ENCODE data around the gene UBE2I. TPM values are rescaled to one million over a fixed set of nuclear protein-coding genes. Genes with fewer than 3 reads are reported as not detected.
"Not testable (repeated sequence)": the region's sequence is repeated elsewhere in the genome, so short reads cannot be mapped to it uniquely, and the experiment has no call there.

UBE2I gene
- total and polyA plus RNA-seq, 9 donors, result 30.0 to 114 (median 106) TPM

DNA sequence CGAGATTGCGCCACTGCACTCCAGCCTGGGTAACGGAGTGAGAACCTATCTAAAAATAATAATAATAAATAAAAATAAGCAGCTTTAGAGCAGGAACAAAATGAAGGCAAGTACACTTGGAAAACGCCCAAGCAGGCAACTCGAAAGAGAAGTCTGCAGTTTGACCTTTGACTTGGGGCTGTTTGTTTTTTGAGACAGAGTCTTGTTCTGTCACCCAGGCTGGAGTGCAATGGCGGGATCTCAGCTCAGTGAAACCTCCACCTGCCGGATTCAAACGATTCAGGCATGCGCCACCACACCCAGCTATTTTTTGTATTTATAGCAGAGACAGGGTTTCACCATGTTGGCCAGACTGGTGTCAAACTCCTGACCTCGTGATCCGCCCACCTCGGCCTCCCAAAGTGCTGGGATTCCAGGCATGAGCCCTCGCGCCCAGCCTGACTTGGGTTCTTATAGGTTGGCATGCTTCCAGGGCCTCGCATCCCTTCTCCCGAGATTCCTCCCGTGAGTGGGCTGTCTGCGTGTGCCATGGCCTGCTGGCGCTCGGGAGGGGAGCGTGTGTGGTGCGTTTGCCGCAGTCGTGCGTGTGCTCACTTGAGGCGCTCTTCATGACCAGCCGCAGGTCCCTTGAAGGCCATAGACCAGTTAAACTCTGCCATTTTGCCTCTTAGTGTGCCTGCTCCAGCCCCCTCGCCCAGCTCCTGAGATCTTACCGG lies 18.4 kb upstream of the UBE2I start:
- no peaks in the 10 kb centered on the region for H3K9me3 ChIP-seq (replicated peaks; ENCODE audit: control insufficient read depth, low read depth, low read length)
- 48% methylated on average over 24 of the region's 29 CpGs for WGBS (ENCODE audit: insufficient coverage)
- H3K27me3 ChIP-seq (ENCODE audit: control insufficient read depth, insufficient read depth, low read length), result peaks cover 85% of the 10 kb centered on the region
- H3K36me3 ChIP-seq (ENCODE audit: control insufficient read depth, insufficient read depth, low read length), result no peaks in the 10 kb centered on the region
- H3K4me1 ChIP-seq (ENCODE audit: control insufficient read depth, insufficient read depth, low read length), result peaks cover 28% of the 10 kb centered on the region
- DNase-seq, result no peak
- H3K27ac ChIP-seq (ENCODE audit: low read length), result no peak overlapping the region
- H3K4me3 ChIP-seq (ENCODE audit: low read length), result no peak overlapping the region

DNA sequence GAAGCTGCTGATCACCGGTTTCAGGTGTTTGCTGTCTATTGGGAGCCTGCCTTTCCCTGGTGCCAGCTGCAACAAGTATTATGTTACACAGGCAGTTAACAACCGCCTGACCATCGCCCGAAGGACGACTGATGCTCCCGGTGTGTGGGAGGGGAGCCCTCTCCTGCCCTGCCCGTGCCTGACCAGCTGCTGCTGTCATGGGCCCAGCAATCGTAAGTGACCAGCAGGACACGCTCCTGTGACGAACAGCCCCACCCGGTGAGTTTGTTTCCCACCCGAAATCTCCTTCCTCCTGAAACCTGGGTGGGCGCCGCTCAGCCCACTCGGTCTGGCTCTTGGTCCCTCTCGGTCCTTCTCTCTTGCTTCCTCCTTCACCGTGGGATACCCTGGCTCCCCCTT lies 17.9 kb upstream of the UBE2I start:
- Histone ChIP-seq H3K9me3 (replicated peaks; ENCODE audit: control insufficient read depth, low read depth, low read length) (no peaks in the 10 kb centered on the region), H3K27me3 (ENCODE audit: control insufficient read depth, insufficient read depth, low read length) (peaks cover 81% of the 10 kb centered on the region), H3K27ac (ENCODE audit: low read length) (no peak overlapping the region), H3K4me3 (ENCODE audit: low read length) (no peak overlapping the region), H3K4me1 (ENCODE audit: control insufficient read depth, insufficient read depth, low read length) (peaks cover 28% of the 10 kb centered on the region), H3K36me3 (ENCODE audit: control insufficient read depth, insufficient read depth, low read length) (no peaks in the 10 kb centered on the region)
- DNase-seq, result no peak
- 36% methylated on average over 17 of the region's 17 CpGs for WGBS (ENCODE audit: insufficient coverage)

DNA sequence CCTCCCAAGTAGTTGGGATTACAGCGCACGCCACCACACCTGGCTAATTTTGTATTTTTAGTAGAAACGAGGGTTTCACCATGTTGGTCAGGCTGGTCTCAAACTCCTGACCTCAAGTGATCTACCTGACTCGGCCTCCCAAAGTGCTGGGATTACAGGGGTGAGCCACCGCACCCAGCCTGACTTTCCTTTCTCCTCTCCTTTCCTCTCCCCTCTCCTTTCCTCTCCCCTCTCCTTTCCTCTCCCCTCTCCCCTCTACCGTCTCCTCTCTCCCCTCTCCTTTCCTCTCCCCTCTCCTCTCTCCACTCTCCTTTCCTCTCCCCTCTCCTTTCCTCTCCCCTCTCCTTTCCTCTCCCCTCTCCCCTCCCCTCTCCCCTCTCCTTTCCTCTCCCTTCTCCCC lies 17.2 kb upstream of the UBE2I start:
- H3K4me3 ChIP-seq (ENCODE audit: low read length); H3K36me3 ChIP-seq (ENCODE audit: control insufficient read depth, insufficient read depth, low read length); H3K9me3 ChIP-seq (replicated peaks; ENCODE audit: control insufficient read depth, low read depth, low read length); H3K27ac ChIP-seq (ENCODE audit: low read length); DNase-seq: not testable (repeated sequence)
- peaks cover 28% of the 10 kb centered on the region for H3K4me1 ChIP-seq (ENCODE audit: control insufficient read depth, insufficient read depth, low read length)
- WGBS (ENCODE audit: insufficient coverage), result 70% methylated on average over 2 of the region's 6 CpGs
- H3K27me3 ChIP-seq (ENCODE audit: control insufficient read depth, insufficient read depth, low read length), result peaks cover 77% of the 10 kb centered on the region

DNA sequence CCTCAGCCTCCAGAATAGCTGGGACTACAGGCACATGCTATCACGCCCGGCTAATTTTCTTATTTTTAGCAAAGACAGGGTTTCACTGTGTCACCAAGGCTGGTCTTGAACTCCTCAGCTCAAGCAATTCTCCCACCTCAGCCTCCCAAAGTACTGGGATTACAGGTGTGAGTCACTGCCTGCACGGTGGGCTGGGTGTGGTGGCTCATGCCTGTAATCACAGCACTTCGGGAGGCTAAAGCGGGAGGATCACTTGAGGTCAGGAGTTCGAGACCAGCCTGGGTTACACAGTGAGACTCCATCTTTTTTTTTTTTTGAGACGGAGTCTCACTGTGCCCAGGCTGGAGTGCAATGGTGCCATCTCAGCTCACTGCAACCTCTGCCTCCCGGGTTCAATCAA lies 16.6 kb upstream of the UBE2I start:
- H3K4me3 ChIP-seq (ENCODE audit: low read length); H3K27ac ChIP-seq (ENCODE audit: low read length); H3K36me3 ChIP-seq (ENCODE audit: control insufficient read depth, insufficient read depth, low read length); H3K9me3 ChIP-seq (replicated peaks; ENCODE audit: control insufficient read depth, low read depth, low read length); DNase-seq: not testable (repeated sequence)
- Histone ChIP-seq H3K4me1 (ENCODE audit: control insufficient read depth, insufficient read depth, low read length) (peaks cover 27% of the 10 kb centered on the region), H3K27me3 (ENCODE audit: control insufficient read depth, insufficient read depth, low read length) (peaks cover 71% of the 10 kb centered on the region)
- 77% methylated on average over 5 of the region's 8 CpGs for WGBS (ENCODE audit: insufficient coverage)

DNA sequence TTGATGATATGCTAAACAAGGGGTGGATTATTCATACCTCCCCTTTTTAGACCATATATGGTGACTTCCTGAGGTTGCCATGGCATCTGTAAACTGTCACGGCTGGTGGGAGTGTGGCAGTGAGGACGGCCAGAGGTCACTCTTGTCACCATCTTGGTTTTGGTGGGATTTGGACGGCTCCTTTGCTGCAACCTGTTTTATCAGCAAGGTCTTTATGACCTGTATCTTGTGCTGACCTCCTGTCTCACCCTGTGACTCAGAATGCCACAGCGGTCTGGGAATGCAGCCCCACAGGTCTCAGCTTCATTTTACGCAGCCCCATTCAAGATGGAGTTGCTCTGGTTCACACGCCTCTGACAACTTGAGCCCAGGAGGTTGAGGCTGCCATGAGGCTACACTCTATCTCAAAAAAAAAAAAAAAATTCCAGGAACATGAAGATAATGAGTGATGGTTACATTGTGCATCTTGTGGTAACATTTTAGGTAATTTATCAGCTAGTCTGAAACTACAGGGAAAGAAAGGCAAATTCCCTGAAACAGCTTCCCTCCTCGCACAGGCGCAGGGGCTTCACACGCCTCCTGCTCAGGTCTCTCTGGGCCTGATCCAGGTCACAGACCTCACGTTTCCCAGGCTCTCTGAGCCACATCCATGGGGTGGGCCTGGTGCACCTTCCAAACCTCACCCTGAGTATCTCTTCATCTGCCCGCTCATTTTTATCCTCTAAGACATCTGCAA lies 15.3 kb upstream of the UBE2I start:
- no peaks in the 10 kb centered on the region for H3K36me3 ChIP-seq (ENCODE audit: control insufficient read depth, insufficient read depth, low read length)
- DNase-seq, result no peak
- WGBS (ENCODE audit: insufficient coverage), result 51% methylated on average over 7 of the region's 11 CpGs
- no peak overlapping the region for H3K27ac ChIP-seq (ENCODE audit: low read length)
- no peaks in the 10 kb centered on the region for H3K9me3 ChIP-seq (replicated peaks; ENCODE audit: control insufficient read depth, low read depth, low read length)
- peaks cover 67% of the 10 kb centered on the region for H3K27me3 ChIP-seq (ENCODE audit: control insufficient read depth, insufficient read depth, low read length)
- peaks cover 19% of the 10 kb centered on the region for H3K4me1 ChIP-seq (ENCODE audit: control insufficient read depth, insufficient read depth, low read length)
- no peak overlapping the region for H3K4me3 ChIP-seq (ENCODE audit: low read length)

DNA sequence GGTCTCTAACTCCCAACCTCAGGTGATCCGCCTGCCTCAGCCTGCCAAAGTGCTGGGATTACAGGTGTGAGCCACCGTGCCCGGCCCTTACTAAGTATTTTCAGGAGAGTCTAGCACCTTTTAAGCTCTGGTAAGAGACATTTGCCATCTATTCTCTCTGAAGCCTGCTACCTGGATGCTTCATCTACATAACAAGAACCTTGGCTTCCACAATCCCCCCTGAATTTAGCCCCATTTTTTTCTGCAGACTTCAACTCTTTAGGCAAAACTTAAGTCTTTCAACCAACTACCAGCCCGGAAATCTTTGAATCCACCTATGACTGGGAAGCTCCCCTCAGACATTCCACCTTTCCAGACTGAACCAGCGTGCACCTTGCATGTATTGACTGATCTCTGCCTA lies 14.0 kb upstream of the UBE2I start:
- Histone ChIP-seq H3K27me3 (ENCODE audit: control insufficient read depth, insufficient read depth, low read length) (peaks cover 67% of the 10 kb centered on the region), H3K36me3 (ENCODE audit: control insufficient read depth, insufficient read depth, low read length) (no peaks in the 10 kb centered on the region), H3K27ac (ENCODE audit: low read length) (no peak overlapping the region), H3K4me1 (ENCODE audit: control insufficient read depth, insufficient read depth, low read length) (peaks cover 11% of the 10 kb centered on the region), H3K9me3 (replicated peaks; ENCODE audit: control insufficient read depth, low read depth, low read length) (no peaks in the 10 kb centered on the region), H3K4me3 (ENCODE audit: low read length) (no peak overlapping the region)
- 31% methylated on average over 4 of the region's 5 CpGs for WGBS (ENCODE audit: insufficient coverage)
- DNase-seq, result no peak

DNA sequence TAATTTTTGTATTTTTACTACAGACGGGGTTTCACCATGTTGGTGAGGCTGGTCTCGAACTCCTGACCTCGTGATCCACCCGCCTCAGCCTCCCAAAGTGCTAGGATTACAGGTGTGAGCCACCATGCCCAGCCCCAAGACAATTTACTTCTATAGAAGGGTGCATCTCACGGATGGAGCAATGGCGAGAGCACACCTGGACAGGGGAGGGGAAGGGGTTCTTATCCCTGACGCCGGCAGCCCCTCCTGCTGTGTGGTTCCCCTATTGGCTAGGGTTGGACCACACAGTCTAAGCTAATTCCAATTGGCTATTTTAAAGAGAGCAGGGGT lies 12.8 kb upstream of the UBE2I start:
- H3K27me3 ChIP-seq (ENCODE audit: control insufficient read depth, insufficient read depth, low read length), result peaks cover 67% of the 10 kb centered on the region
- WGBS (ENCODE audit: insufficient coverage), result 83% methylated on average over 5 of the region's 8 CpGs
- H3K27ac ChIP-seq (ENCODE audit: low read length); H3K36me3 ChIP-seq (ENCODE audit: control insufficient read depth, insufficient read depth, low read length); DNase-seq; H3K9me3 ChIP-seq (replicated peaks; ENCODE audit: control insufficient read depth, low read depth, low read length); H3K4me1 ChIP-seq (ENCODE audit: control insufficient read depth, insufficient read depth, low read length); H3K4me3 ChIP-seq (ENCODE audit: low read length): not testable (repeated sequence)

DNA sequence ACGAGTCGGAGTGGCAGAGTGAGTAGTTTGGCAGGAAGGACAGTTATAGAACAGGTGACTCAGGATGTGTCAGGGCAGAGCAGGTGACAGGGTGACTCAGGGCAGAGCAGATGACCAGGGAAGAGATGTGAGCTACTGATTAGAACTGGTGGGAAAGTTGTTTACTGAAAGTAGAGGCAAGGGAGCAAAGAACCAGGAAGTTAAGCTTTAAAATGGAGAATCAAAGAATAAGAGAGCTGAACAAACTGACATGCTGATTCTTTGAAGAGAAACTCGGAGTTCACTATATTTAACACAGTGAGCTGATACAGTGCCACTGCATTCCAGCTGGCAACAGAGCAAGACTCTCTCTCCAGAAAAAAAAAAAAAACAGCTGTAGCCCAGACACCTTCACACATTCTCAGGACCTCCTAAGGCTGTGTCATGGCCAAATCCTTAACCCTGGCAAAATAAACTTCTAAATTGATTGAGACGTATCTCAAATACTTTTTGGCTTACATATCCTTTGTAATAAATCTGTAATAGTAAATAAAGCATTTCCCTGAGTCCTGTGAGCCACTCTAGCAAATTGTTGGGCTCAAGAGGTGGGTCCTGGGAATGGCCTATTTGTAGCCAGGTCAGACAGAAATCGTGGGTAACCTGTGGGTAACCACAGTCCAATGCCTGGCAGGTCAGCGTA lies 12.3 kb upstream of the UBE2I start:
- Histone ChIP-seq H3K4me3 (ENCODE audit: low read length) (no peak overlapping the region), H3K4me1 (ENCODE audit: control insufficient read depth, insufficient read depth, low read length) (peaks cover 6% of the 10 kb centered on the region), H3K27ac (ENCODE audit: low read length) (no peak overlapping the region), H3K27me3 (ENCODE audit: control insufficient read depth, insufficient read depth, low read length) (peaks cover 65% of the 10 kb centered on the region), H3K36me3 (ENCODE audit: control insufficient read depth, insufficient read depth, low read length) (no peaks in the 10 kb centered on the region), H3K9me3 (replicated peaks; ENCODE audit: control insufficient read depth, low read depth, low read length) (no peaks in the 10 kb centered on the region)
- 76% methylated on average over 4 of the region's 6 CpGs for WGBS (ENCODE audit: insufficient coverage)
- DNase-seq, result no peak

DNA sequence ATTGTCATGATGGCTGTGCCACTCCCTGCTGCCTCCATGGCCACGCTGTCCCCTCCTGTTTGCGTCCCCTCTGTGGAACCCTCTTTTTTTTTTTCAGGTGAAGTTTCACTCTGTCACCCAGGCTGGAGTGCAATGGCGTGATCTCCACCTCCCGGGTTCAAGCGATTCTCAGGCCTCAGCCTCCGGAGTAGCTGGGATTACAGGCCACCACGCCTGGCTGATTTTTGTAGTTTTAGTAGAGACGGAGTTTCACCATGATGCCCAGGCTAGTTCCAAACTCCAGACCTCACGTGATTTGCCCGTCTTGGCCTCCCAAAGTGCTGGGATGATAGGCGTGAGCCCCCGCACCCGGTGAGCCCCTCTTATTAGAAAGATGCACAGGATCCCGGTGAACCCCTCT lies 11.0 kb upstream of the UBE2I start:
- 87% methylated on average over 13 of the region's 14 CpGs for WGBS (ENCODE audit: insufficient coverage)
- no peak overlapping the region for H3K4me3 ChIP-seq (ENCODE audit: low read length)
- no peak overlapping the region for H3K27ac ChIP-seq (ENCODE audit: low read length)
- H3K9me3 ChIP-seq (replicated peaks; ENCODE audit: control insufficient read depth, low read depth, low read length), result no peaks in the 10 kb centered on the region
- H3K36me3 ChIP-seq (ENCODE audit: control insufficient read depth, insufficient read depth, low read length), result no peaks in the 10 kb centered on the region
- H3K4me1 ChIP-seq (ENCODE audit: control insufficient read depth, insufficient read depth, low read length), result peaks cover 6% of the 10 kb centered on the region
- no peak for DNase-seq
- H3K27me3 ChIP-seq (ENCODE audit: control insufficient read depth, insufficient read depth, low read length), result peaks cover 66% of the 10 kb centered on the region

DNA sequence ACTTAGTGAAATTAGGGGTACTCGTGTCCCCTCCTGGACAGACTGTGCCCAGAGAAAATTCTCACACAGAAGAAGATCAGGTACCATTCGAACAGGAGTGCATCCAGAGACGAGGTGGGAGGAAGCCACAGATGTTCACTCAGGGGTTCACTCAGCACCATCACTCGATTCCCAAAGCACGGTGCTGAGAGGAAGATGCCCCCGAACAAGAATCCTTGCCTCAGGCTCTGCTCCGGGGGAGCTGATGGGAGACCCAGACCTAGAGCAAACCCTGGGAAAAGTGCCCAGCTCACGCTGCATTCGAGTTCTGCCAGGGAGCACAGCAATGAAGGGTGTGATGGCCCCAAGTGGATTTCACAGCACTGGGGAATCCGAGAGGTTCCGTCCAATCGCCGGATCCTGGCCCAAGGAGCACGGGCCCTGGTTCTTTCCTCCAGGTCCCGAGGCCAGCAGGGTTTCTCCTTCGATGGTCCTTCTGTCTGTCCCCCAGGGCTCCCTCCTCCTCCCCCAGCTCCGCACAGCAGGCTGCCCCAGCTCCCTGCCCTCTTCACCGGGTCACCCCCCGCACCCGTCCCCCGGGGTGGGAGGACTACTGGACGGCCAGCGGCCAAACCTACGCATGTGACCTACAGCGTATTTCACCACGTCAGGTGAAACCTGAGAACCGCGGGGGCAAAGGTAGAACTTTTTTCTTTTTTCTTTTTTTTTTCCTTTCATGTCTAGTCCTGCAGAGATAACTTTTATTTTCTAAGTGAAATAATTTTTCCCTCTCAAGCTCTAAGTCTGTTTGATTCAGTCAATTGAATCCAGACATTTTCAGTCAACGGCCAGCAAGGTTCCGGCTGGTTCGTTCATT lies 10.2 kb upstream of the UBE2I start:
- Histone ChIP-seq H3K4me3 (ENCODE audit: low read length) (no peak overlapping the region), H3K36me3 (ENCODE audit: control insufficient read depth, insufficient read depth, low read length) (no peaks in the 10 kb centered on the region), H3K4me1 (ENCODE audit: control insufficient read depth, insufficient read depth, low read length) (peaks cover 6% of the 10 kb centered on the region), H3K27ac (ENCODE audit: low read length) (no peak overlapping the region), H3K9me3 (replicated peaks; ENCODE audit: control insufficient read depth, low read depth, low read length) (no peaks in the 10 kb centered on the region), H3K27me3 (ENCODE audit: control insufficient read depth, insufficient read depth, low read length) (peaks cover 66% of the 10 kb centered on the region)
- no peak for DNase-seq
- WGBS (ENCODE audit: insufficient coverage), result 77% methylated on average over 20 of the region's 31 CpGs
